Right kidney (tissue), 1 donor: ENCODE results near the gene GRIK3.

ENCODE experiments used
- DNase-seq: peaks from one replicate; pipeline ENCODE4 v3.0.0-alpha.2; 2016

Gene GRIK3

DNA sequence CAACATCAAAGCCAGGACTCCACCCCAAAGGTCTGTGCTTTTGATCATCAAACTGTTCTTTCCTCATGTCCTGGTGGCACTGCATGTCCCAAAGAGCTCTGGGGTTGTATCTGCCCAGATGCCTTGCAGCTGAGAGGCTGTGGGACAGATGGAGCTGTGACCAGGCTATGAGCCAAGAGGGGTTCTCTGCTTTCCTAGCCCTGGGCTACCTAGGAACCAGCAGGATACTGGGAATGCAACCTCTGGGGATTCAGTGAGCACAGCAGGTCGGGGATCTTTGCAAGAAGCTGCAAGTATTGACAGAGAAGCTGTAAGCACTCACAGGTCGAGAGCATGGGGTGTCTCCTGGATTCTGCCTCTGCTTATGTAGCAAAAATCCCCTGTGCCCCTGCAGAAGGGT is 186.6 kb downstream of the GRIK3 start:
- DNase-seq = no peak

DNA sequence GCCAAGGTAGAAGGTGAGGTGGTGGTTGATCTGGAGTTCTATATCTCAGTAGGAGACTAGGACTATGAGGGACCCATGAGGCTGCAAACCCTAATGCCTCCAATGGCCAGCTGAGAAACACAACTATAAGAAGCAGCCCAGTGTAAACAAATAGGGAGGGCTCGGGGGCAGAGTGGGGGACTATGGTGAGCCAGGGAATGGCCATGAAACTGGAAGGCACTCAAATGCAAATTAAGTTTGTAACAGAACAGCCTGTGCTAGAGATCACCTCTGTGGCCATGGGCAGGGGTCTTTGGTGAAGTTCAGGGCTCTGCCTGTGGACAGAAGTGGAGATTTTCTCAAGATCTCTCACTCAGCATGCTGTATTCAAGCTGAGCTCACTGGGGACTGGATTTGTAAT is 187.1 kb downstream of the GRIK3 start:
- no peak for DNase-seq

- no peak for DNase-seq
Measured at GRCh38 chr1:36846357-36846756, 188.0 kb downstream of the GRIK3 start.

DNA sequence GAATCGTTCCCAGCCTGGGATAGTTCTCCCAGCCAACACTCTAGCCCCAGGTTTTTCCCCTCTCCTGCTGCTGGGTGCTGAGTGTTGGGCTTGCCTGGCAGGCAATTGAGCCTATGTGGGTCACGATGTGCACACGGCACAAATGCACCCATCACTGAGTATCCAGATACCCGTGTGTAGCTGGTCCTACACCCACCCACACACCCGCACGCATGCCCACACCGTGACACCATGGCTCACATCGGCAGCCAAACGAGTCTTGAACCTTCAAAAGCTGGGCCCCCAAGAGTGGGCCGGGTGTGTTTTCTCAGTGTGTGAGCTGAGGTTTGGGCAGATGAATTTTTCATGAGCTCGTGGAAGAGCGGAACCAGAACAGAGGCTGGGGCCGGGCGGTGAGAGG is 188.5 kb downstream of the GRIK3 start:
- no peak for DNase-seq

DNA sequence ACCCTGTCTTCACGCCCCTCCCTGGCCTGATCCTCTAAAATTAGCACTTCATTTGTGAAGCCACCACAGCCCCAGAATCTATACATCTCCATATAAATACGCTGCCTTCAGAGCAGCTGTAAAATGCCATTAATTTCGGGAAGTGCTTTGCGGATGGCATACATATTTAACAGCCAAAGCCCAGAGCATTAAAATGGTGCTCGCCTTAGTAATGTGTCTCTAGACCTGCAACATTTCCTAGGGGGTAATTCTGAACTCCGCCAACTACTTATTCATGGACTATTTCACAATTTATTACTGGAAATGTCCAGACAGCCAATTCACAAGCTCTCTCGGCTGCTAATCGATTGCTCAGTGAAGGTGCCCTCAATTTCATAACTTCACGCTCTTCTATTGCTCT is 189.4 kb downstream of the GRIK3 start:
- no peak for DNase-seq

GRCh38 chr1:36843906-36844610 is 190.3 kb downstream of the GRIK3 start:
- DNase-seq = no peak

GRCh38 chr1:36843027-36843426 is 191.3 kb downstream of the GRIK3 start:
- no peak for DNase-seq

DNA sequence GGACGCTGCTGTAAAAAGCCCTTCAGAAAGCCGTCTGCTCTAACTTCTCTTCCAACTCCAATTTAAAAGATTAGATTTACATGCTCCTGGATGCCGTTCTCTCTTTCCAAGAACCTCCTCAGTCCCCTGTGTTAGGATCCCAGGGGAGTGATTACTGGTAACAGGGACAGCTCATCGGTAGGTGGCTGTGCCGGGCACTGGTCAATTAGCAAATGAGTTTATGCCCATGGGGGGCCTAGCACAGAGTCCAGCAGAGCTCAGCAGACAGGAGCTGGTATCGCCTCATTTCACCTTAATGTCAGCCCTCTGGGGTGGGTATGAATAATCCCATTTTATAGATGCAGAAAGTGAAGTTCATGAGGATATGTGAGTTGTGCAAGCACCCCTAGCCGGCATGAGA is 191.9 kb downstream of the GRIK3 start:
- DNase-seq = no peak

DNA sequence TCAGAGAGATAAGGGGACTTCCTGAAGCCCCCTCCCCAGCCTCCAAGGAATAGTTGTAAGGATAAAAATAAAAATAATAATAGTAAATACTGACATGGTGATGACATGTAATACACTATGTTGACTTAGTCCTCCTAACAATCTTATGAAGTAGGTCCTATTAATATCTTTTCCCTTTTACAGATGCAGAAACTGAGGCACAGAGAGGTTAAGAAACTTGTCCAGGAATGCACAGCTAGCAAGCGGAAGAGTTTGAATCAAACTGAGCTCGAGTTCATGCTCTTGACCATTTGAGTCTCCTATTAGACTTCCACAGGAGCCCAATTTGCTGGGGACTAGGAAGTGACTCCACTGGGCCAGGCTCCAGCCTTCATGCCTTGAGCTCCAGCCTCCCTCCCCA is 194.8 kb downstream of the GRIK3 start:
- DNase-seq = no peak

GRCh38 chr1:36838888-36839287 is 195.4 kb downstream of the GRIK3 start:
- no peak for DNase-seq

DNA sequence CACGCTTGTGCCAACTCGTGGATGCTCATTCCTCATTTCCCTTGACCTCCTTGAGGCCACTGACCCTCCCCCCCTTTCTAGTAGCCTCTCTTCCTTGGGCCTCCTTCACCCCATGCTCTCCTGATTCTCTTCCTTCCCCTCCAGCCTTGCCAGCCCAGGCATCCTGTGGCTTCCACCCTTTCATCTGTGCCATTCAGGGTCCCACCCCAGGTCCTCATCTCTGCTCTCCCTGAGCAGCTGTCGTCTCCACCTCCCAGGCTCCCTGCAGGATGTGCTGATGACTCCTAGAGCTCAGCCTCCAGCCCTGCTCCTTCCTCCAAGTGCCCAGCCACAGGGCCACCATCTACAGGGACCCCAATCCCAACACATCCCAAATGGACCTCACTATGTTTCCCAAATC is 197.4 kb downstream of the GRIK3 start:
- DNase-seq = no peak

DNA sequence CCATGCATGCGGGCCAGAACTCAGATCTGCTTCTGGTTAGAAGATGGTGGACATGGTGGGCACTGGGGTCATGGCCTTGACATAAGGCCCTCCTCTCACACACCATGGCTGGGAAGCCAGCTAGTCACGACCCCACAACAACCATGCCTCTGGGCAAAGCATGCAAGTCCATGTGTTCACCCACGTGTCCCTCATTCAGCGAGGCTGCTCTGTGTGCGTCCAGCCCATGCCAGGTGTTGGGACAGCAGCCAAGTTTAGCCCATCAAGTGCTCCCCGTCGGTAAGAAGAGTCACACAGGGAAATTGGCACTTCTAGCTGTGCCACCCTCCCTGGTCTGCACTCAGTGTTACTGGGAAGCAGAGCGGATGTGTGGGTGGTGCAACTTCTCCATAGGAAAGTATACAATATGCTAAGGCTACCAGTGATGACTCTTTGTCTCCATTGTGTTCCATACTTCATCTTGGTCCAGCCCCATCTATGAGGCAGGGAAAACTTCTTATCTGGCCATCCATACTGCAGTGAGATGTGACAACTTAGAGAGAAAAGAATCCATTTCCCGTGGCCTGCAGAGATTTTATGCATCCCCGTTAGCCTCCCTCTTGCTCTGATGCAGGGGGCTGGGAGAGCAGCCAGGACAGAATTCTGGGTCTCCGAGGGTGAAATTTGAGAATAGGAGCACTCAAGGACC is 198.0 kb downstream of the GRIK3 start:
- DNase-seq = no peak

DNA sequence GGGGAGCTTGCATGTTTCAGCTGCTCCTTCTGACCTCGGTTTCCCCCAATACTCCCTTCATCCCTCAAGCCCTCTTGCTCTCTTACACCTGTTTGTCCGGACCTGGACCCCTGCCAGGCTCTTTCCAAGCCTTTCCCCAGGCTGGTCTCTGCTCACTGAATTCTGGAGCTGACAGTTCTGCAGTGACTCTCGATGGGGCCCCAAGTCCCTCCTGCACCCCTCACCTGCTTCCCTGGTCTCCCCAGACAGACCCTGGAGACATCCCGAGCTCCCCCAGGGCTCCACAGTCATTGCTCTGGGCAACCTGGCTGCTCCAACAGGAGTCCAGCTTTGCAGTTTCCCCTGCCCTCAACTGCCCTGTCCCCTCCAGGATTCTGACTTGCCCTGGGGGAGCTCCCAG is 198.6 kb downstream of the GRIK3 start:
- no peak for DNase-seq

GRCh38 chr1:36835017-36835695 is 199.2 kb downstream of the GRIK3 start:
- no peak for DNase-seq

GRCh38 chr1:36834586-36834985 is 199.7 kb downstream of the GRIK3 start:
- no peak for DNase-seq

DNA sequence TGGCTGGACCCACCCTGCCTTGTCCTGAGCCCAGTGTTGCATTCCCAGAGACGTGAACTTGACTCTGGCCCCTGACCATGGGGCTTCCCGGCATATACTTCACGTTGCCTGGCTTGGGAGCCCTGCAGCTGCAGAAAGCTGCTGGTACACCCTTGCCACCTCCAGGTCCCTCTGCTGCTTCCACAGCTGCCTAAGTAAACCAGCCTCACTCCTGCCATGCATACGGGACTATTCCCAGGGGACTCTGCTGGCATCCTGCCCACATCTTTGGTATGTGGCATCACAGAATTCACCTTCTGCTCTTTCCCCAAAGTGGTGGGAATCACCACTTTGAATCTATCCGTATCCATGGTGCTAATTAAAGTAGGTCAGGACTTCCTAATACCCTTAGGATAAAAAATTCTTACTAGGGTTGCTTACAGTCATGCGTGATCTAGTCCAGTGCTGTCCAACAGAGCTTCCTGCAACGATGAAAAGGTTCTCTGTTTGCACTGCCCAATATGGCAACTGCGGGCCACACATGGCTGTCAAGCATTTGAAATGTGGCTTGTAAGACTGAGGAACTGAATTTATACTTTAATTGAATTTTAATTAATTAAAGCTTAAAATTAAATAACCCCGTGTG is 203.0 kb downstream of the GRIK3 start:
- no peak for DNase-seq

DNA sequence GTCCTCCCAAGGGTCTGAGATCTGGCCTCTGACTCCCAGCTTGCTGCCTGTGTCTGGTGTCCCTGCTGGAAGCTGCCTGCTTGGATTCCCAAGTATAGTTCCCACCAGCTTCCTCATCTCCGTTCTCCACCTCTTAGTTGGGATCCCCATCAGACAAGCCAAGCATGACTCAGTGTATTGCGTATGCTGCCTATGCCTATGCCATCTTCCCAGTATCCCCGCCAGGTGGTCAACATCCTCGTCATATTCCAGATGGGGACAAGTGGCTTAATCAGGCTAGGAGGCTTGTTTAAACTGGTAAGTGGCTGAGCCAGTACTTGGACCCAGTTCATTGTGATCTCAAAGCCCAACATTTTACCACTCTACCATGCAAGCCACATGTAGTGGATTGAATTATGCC is 204.4 kb downstream of the GRIK3 start:
- DNase-seq = no peak

GRCh38 chr1:36829066-36829465 is 205.2 kb downstream of the GRIK3 start:
- no peak for DNase-seq

DNA sequence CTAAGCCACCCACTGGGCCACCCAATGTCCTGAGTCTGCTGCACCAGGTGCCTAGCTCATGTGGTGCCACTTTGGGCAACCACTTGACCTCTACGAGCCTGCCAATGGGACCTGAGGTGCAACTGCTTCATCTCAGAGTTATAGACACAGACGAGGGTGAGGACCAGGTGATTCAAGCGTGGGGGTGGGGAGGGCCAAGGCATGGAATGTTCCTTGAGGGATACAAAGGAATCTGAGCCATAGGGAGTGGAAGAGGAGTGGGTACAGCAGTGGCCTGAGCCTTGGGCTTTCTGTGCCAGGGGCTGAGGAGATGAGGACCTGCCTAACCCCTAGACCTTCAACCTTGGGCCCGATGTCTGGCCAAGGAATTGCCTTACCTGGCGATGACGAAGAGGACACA is 209.1 kb downstream of the GRIK3 start:
- no peak for DNase-seq

DNA sequence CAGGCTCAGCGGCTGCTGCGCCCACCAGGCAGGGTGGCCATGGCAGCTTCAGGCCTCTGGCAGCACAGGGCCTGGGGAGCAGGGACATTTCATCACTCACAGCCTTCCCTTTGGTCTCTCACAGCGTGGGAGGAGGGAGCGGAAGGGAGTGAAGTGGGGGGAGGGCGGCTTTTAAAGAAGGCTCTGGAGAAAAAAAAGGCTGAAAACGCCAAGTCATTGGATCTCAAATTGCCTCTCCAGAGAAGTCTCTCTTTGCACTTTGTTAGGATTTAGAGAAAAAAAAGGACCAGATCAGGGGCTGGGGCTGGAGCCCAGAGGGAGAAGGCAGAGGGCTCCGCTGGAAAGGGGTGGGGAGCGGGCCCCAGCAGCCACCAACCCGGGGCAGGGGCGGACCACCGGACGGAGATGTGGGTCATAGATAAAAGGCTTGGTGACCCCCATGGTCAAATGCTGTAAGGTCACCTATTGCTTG is 209.9 kb downstream of the GRIK3 start:
- peak; percentile 36 for DNase-seq

GRCh38 chr1:36822648-36823047 is 211.7 kb downstream of the GRIK3 start:
- no peak for DNase-seq

- DNase-seq = no peak
Measured at GRCh38 chr1:36821386-36821785, 212.9 kb downstream of the GRIK3 start.

- no peak for DNase-seq
Measured at GRCh38 chr1:36818771-36819170, 215.5 kb downstream of the GRIK3 start.
